Gastrocnemius medialis (tissue), 4 donors: Measurements from ENCODE around the gene MAP3K5. TPM values are rescaled to one million over a fixed set of nuclear protein-coding genes. Genes with fewer than 3 reads are reported as not detected.
"Not testable (repeated sequence)": the region's sequence is repeated elsewhere in the genome, so short reads cannot be mapped to it uniquely, and the experiment has no call there.

Source experiments
- ATAC-seq, 2 donors: fragments of 150-250 bp; one replicate each; pipeline ENCODE4 v1.9.1; 2016
- DNase-seq, 2 donors: peaks; one replicate each; pipeline ENCODE4 v3.0.0-alpha.2; 2019
- H3K27ac ChIP-seq, 4 donors: fragments of 200-600 bp; sonication (generic); 1 replicate in 1 of 4; 2 replicates in 3 of 4; pipeline ENCODE4 v1.5.1; 2016 to 2018; ENCODE audit warnings: mild to moderate bottlenecking in 2 of 4, moderate library complexity in 1 of 4
- H3K27me3 ChIP-seq, 3 donors: fragments of 200-600 bp; sonication (generic) in 2 of 3; 1 replicate in 1 of 3; 2 replicates in 2 of 3; pipeline versions ENCODE4 v1.5.1 to v1.6.0; 2016 to 2019; ENCODE audit warnings: mild to moderate bottlenecking in 1 of 3, moderate library complexity in 1 of 3
- H3K36me3 ChIP-seq, 2 donors: fragments of 200-600 bp; sonication (generic) in 1 of 2; one replicate each; pipeline ENCODE4 v1.5.1; 2017 to 2018
- H3K4me1 ChIP-seq, 2 donors: fragments of 200-600 bp; sonication (generic) in 1 of 2; one replicate each; pipeline ENCODE4 v1.5.1; 2016 to 2017; ENCODE audit warnings: mild to moderate bottlenecking in 2 of 2
- H3K4me3 ChIP-seq, 4 donors: fragments of 200-600 bp; sonication (generic) in 3 of 4; 1 replicate in 1 of 4; 2 replicates in 3 of 4; pipeline ENCODE4 v1.5.1; 2016 to 2019; ENCODE audit warnings: mild to moderate bottlenecking in 2 of 4
- H3K9me3 ChIP-seq, 3 donors: fragments of 200-600 bp; sonication (generic) in 2 of 3; 1 replicate in 1 of 3; 2 replicates in 2 of 3; pipeline ENCODE4 v1.5.1; 2016 to 2019
- POLR2A ChIP-seq, 2 donors: fragments of 450-650 bp; IDR thresholded peaks; one replicate each; pipeline ENCODE4 v1.6.1; 2017; ENCODE audit warnings: antibody characterized with exemption in 2 of 2, mild to moderate bottlenecking in 2 of 2, moderate library complexity in 2 of 2
- in situ Hi-C, 4 donors: fragments of 200-750 bp; cut with MboI; loops; one replicate each; pipeline versions ENCODE4 v1.15.0 to v1.8.0; 2017; ENCODE audit warnings: low sequenced_read_pairs in 4 of 4
- intact Hi-C: fragments of 100-400 bp; cut with DNase I; formaldehyde crosslinking; loops from one replicate; pipeline ENCODE4 v1.15.1; 2023; ENCODE audit warnings: low total_unique reads
- total RNA-seq, 4 donors: library from RNA; depleted of rRNA; stranded (reverse); fragments of >200 nt; gene quantifications; one replicate each; pipeline versions ENCODE4 v1.1.0 to v1.2.3, GENCODE V29; 2016
- TF ChIP-seq, protein P1 (sequence below), 5 experiments: fragments of 450-650 bp in 3 of 5; fragments of 200-600 bp in 2 of 5; sonication (generic) in 2 of 5; IDR thresholded peaks in 4 of 5; conservative IDR thresholded peaks in 1 of 5; 1 replicate in 4 of 5; 2 replicates in 1 of 5; pipeline ENCODE4 v1.5.1; 2016 to 2019; ENCODE audit warnings: antibody characterized with exemption in 5 of 5, mild to moderate bottlenecking in 3 of 5, moderate library complexity in 3 of 5

The MAP3K5 gene
- total RNA-seq, 4 donors from 2014 or later: 2.9 to 46.9 (median 4.9) TPM

GRCh38 chr6:136717716-136717990, 74.6 kb downstream of the MAP3K5 start:
- intact Hi-C loops (no loop called here), in situ Hi-C loops (no loop called here)
- DNase-seq: no peak
- H3K4me3 ChIP-seq: peak overlapping the region in 1 of 4 donors; percentile 11
- H3K9me3 ChIP-seq: no peaks in the 10 kb centered on the region
- no peaks in the 10 kb centered on the region for H3K27me3 ChIP-seq
- TF ChIP-seq, protein P1, sequence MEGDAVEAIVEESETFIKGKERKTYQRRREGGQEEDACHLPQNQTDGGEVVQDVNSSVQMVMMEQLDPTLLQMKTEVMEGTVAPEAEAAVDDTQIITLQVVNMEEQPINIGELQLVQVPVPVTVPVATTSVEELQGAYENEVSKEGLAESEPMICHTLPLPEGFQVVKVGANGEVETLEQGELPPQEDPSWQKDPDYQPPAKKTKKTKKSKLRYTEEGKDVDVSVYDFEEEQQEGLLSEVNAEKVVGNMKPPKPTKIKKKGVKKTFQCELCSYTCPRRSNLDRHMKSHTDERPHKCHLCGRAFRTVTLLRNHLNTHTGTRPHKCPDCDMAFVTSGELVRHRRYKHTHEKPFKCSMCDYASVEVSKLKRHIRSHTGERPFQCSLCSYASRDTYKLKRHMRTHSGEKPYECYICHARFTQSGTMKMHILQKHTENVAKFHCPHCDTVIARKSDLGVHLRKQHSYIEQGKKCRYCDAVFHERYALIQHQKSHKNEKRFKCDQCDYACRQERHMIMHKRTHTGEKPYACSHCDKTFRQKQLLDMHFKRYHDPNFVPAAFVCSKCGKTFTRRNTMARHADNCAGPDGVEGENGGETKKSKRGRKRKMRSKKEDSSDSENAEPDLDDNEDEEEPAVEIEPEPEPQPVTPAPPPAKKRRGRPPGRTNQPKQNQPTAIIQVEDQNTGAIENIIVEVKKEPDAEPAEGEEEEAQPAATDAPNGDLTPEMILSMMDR (IDR thresholded peaks at IDR 0.05 in 4 of 5, conservative IDR thresholded peaks at IDR 0.05 in 1 of 5): no peak
- no peak for TF ChIP-seq POLR2A (IDR thresholded peaks at IDR 0.05)
- peaks cover 13 to 17% of the 10 kb centered on the region in 2 donors for H3K4me1 ChIP-seq
- no peaks in the 10 kb centered on the region for H3K36me3 ChIP-seq
- peak overlapping the region in 1 of 4 donors; percentile 32 for H3K27ac ChIP-seq
- no peak for ATAC-seq

DNA sequence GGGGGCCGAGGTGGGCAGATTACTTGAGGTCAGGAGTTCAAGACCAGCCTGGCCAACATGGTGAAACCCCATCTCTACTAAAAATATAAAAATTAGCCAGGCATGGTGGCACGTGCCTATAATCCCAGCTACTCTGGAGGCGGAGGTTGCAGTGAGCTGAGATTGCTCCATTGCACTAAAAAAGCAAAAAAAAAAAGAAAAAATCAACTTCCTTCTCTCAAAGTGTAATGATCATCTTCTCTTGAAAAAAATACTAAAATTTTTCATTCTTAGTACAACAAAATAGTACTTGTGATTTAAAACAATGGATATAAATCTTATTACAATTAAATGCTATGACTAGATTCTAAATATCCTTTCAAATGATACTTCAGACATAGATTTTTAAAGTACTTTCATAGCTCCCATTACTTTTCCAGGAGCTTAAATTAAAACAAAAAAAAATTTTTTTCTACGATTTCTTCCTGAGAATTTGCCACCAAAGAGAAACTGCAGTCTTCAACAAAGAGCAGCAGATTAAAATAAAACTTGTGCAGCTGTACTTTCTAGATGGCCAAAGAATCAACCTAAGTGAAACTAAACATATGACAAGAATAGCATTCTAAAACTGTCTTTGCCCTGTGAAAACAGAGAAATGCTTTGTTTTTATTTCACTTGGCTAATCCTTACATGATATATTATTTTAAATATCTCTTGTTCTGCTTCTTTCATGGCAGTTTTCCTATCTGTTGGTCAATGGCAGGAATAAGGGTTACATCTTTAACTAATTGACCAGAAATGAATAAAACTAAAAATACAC, 75.2 kb downstream of the MAP3K5 start:
- intact Hi-C loops: no loop called here

GRCh38 chr6:136712642-136713041, 79.6 kb downstream of the MAP3K5 start:
- peaks cover 11 to 24% of the 10 kb centered on the region in 2 donors for H3K4me1 ChIP-seq
- H3K36me3 ChIP-seq, intact Hi-C loops, H3K4me3 ChIP-seq, DNase-seq, ATAC-seq, H3K27me3 ChIP-seq, in situ Hi-C loops, H3K27ac ChIP-seq, H3K9me3 ChIP-seq: not testable (repeated sequence)

More for the DNA sequence above, 75.2 kb downstream of the MAP3K5 start:
- Histone ChIP-seq H3K27me3 (no peaks in the 10 kb centered on the region), H3K27ac (peak overlapping the region in 1 of 4 donors; percentile 32), H3K9me3 (no peaks in the 10 kb centered on the region), H3K36me3 (no peaks in the 10 kb centered on the region), H3K4me1 (peaks cover 15 to 17% of the 10 kb centered on the region in 2 donors), H3K4me3 (peak overlapping the region in 1 of 4 donors; percentile 11)
- ATAC-seq: no peak
- TF ChIP-seq, protein P1 (IDR thresholded peaks at IDR 0.05 in 4 of 5, conservative IDR thresholded peaks at IDR 0.05 in 1 of 5): no peak
- no peak for TF ChIP-seq POLR2A (IDR thresholded peaks at IDR 0.05)
- DNase-seq: no peak
- in situ Hi-C loops: no loop called here

DNA sequence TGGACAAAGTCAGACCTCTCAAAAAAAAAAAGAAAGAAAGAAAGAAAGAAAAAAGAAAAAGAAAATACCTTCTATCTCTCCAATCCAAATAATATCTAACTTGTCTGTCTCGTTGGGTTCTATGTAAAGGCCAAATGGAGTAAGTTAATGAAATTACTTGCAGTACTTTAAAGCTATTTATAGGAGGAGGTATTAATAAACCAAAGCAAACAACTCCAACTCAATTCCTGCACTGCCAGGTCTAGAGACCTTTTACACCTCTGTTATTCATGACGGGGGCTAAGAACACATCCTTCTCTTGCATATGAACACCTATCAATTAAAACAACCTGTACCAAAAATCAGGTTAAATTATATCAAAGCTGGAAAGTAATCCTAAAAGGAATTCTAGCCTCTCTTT, 80.6 kb downstream of the MAP3K5 start:
- in situ Hi-C loops: no loop called here
- TF ChIP-seq, protein P1 (IDR thresholded peaks at IDR 0.05 in 4 of 5, conservative IDR thresholded peaks at IDR 0.05 in 1 of 5): no peak
- TF ChIP-seq POLR2A (IDR thresholded peaks at IDR 0.05): no peak
- no peaks in the 10 kb centered on the region for H3K27me3 ChIP-seq

GRCh38 chr6:136710877-136711552, 81.3 kb downstream of the MAP3K5 start:
- in situ Hi-C loops: no loop called here
- TF ChIP-seq, protein P1 (IDR thresholded peaks at IDR 0.05 in 4 of 5, conservative IDR thresholded peaks at IDR 0.05 in 1 of 5): no peak
- no peak for TF ChIP-seq POLR2A (IDR thresholded peaks at IDR 0.05)
- H3K4me1 ChIP-seq: peaks cover 0 to 14% of the 10 kb centered on the region in 2 donors
- intact Hi-C loops: no loop called here
- H3K9me3 ChIP-seq: no peaks in the 10 kb centered on the region
- DNase-seq: no peak
- H3K36me3 ChIP-seq: no peaks in the 10 kb centered on the region
- H3K27me3 ChIP-seq: no peaks in the 10 kb centered on the region
- no peak for ATAC-seq
- H3K4me3 ChIP-seq: no peak overlapping the region
- H3K27ac ChIP-seq: no peak overlapping the region

More for the DNA sequence above, 80.6 kb downstream of the MAP3K5 start:
- DNase-seq (no peak), ATAC-seq (no peak)
- Histone ChIP-seq H3K9me3 (no peaks in the 10 kb centered on the region), H3K4me3 (no peak overlapping the region), H3K27ac (no peak overlapping the region), H3K4me1 (peaks cover 2 to 14% of the 10 kb centered on the region in 2 donors), H3K36me3 (no peaks in the 10 kb centered on the region)
- intact Hi-C loops: no loop called here
